Measurements from ENCODE around the gene ATF6B. TPM values are rescaled to one million over a fixed set of nuclear protein-coding genes. Genes with fewer than 3 reads are reported as not detected.

The ATF6B gene
- total RNA-seq, 4 donors from 2014 or later: 27.6 to 64.0 (median 30.9) TPM

DNA sequence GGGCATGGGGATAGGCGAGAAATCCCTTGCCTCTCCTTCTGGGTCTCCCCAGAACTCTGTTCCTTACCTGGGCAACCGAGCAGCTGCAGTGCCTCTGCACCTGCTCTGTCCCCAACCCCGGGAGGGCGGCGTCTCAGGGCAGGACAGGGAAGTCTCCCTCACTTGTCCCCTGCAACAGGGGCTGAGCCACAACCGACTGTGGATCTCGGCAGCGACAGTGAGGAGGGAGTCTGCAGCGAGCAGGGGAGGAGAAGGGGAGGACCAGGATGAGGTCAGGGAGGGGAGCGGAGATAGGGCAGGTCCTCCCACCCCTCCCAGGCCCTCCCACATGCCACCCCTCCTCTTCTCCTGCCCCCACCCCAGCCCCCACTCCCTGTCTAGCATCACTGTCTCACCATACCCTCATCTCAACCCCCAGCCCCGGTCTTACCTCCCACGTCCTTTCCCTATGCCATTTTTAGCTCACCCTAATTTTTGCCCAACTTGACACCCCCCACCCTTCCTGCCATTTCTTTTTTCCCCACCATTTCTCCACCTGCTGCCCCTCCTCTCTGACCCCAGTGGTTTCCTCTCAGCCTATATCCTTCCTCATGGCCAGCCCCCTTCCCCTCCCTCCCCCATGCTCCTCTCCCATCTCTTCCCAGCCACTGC lies 18.8 kb downstream of the ATF6B start, which contains the start of gene TNXB:
Gene TNXB, minus strand, starts transcription at position 225 of the 651 bp plus-strand sequence. CDS start 11,140 bp downstream, outside the sequence.
- TF ChIP-seq, protein P1, sequence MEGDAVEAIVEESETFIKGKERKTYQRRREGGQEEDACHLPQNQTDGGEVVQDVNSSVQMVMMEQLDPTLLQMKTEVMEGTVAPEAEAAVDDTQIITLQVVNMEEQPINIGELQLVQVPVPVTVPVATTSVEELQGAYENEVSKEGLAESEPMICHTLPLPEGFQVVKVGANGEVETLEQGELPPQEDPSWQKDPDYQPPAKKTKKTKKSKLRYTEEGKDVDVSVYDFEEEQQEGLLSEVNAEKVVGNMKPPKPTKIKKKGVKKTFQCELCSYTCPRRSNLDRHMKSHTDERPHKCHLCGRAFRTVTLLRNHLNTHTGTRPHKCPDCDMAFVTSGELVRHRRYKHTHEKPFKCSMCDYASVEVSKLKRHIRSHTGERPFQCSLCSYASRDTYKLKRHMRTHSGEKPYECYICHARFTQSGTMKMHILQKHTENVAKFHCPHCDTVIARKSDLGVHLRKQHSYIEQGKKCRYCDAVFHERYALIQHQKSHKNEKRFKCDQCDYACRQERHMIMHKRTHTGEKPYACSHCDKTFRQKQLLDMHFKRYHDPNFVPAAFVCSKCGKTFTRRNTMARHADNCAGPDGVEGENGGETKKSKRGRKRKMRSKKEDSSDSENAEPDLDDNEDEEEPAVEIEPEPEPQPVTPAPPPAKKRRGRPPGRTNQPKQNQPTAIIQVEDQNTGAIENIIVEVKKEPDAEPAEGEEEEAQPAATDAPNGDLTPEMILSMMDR (IDR thresholded peaks at IDR 0.05; ENCODE audit: low read depth): no peak

DNA sequence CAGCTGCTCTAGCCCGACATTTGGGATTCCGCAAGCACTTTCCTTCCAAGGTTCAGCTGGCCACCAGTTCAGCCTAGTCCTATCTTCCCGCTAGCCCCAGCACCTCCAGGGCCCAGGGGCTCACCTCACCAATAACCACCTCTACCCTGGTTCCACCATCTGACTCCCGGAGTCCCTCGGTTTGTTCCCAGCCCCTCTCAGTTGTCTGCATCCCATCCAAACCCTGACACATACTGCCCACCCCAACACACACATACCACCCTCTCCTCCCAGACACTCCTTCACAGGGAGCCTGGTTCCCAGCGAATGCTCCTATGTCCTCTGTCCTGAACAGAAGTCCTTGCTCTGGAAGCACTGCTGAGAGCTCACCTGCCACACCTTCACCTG lies 19.3 kb downstream of the ATF6B start:
- TF ChIP-seq, protein P1 (IDR thresholded peaks at IDR 0.05; ENCODE audit: low read depth): no peak

DNA sequence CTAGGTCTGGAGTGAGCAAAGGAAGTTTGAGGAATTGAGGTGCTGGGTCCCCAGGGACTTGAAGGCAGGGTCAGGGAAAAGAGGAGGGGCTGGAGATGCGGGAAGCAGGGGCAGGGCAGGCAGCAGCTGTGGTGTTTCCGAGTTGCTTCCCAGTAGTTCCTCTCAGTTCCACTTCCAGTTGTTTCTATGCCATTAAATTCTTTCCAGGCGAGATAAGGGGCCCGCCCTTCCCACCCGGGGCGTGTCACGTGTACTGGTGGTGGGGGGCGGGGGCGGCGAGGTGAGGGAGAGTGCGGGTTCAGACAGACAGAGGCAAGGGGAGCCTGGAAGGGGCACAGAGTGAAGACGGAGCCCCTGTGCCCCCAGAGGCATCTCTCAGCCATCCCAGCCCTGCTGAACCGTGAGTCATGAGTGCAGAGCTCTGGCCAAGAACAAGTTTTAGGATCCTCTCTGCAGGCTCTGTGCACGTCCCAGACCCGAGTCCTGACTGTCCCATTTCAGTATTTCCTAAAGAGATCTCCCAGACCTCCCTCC lies 19.9 kb downstream of the ATF6B start:
- TF ChIP-seq, protein P1 (IDR thresholded peaks at IDR 0.05; ENCODE audit: low read depth): no peak

DNA sequence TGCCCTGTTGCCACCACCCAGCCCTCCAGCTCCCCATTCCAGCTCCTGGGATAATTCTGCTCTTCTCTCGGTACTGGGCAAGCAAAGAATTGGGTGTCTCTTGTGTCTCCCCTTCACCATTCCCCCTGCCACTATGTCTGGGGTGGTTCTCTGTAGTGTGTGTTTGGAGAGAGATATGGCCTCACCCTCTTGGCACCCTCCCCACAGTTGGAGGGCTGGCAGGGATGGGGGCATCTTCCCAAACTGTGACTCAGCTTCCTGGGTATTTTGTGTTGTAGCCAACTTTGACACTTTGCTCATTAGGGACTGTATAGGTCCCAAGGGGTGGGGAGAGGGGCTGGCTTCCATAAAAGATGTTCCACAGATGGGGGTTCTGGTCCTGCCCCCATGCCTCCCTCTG lies 20.6 kb downstream of the ATF6B start:
- TF ChIP-seq, protein P1 (IDR thresholded peaks at IDR 0.05; ENCODE audit: low read depth): no peak

DNA sequence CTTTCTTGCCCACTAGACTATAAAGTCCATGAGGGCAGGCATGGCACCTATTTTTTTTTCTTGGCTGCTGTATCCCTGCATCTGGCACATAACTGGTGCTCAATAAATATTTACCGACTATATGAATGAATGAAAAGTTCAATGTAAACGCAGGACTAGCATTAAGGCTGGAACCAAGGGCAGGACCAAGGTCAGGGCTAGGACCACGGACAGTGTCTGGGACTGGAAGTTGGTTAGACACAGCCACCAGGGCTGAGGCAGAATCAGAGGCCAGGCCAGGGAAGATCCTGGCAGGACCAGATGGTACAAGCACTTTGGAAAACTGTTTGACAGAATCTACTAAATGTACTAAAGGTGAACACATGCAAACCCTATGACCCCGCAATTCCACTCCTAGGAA lies 22.6 kb downstream of the ATF6B start:
- TF ChIP-seq, protein P1 (IDR thresholded peaks at IDR 0.05; ENCODE audit: low read depth): no peak

DNA sequence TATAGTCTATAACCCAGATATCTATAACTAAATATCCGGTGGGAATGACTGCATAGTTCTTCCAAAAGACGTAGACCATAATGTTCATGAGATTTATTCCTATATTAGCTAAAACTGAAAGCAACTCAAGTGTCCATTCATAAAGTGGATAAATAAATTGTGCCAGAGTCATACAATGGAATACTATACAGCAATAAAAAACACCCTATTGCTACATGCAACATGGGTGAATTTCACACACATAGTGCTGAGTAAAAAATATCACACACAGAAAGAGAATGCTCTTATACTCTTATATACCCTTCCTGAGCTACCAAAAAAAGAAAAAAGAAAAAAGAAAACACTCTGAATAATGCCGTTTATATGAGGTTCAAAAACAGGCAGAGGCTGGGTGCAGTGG lies 25.8 kb downstream of the ATF6B start:
- TF ChIP-seq, protein P1 (IDR thresholded peaks at IDR 0.05; ENCODE audit: low read depth): no peak

DNA sequence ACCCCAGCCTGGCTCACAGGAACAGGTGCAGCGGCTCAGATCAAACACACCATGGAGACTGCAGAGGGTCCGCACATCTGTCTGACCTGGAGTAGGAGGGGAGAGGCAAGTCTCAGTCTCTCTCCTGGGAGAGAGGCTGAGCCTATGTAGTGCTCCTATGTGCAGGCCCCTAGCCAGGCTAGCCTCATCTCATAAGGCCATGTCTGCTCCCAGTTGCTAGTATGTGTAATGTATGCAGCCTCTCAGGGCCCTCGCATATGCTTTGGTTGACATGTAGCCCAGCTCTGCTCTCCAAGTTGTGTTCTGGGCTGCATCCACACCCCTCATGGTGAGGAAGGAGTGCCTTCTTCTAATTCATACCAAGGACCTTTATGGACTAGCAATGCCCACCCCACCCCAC lies 30.7 kb downstream of the ATF6B start:
- TF ChIP-seq, protein P1 (IDR thresholded peaks at IDR 0.05; ENCODE audit: low read depth): no peak
